ENCODE measurements around the gene LIF. TPM values are rescaled to one million over a fixed set of nuclear protein-coding genes. Genes with fewer than 3 reads are reported as not detected.

Gene LIF
- total RNA-seq, 1 experiment from 2014 or later: not detected

DNA sequence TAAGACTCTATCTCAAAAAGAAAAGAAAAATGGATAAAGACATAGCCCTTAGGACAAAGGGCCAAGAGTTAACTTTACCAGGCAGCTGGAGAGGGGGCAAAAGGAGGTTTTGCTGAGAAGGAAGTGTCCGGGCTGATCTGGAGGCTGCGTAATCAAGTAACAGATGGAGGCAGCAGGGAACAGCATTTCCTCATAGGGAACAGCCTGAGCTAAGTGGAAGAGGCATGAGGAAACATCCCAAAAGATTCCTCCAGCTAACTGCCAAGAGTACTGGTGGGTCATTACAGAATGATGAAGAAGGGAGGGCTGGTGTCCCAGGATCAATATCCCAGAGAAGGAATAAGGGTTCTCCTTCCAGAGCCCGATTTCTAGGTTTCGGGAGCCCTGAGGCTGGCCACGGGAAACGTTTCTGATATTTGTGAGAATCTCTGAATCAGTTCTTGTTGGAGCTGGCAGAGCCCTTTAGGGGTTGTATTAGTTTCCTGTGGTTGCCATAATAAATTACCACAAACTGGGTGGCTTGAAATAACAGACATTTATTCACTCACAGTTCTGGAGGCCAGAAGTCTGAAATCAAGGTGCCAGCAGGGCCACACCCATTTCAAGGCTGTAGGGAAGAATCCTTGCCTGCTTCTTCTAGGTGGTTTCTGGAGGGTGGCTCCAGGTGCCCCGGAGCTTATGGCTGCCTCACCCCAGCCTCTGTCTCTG, 21.2 kb downstream of the LIF start:
- Histone ChIP-seq H3K9ac (ENCODE audit: low read length) (no peak overlapping the region), H3K4me1 (ENCODE audit: low read length) (no peaks in the 10 kb centered on the region)
- DNase-seq: no peak

DNA sequence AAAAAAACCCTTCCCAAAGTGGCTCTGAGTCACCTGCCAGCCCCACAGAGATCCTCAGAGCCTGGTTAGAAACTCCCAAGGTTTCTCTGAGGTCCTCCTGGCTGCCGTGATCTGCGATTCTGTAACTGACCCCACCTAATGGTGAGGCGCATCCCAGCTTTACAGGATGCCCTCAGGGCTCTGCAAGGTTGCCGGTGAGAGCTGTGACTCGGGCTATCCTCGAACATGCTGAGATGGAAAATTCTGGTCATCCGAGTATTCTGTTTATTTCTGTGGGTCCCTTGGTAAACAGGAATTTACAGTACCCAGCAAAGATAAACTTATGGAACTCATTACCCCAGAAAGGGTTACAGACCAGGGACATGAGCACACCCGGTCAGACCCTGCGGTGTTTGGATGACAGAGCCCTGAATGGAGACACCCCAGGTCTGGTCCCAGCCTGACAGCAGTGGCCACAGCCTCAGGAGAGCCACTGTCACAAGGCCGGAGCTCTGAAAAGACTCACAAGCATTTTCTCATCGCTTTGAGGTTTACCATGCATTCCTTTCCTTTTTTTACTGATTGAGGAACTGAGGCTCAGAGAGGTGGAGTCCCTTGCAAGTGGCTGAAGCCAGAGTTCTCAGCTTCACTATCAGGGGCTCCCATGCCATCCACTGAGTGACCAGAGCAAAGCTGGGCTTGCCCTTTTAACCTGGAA, 22.2 kb downstream of the LIF start:
- Histone ChIP-seq H3K79me2 (ENCODE audit: low read length) (no peaks in the 10 kb centered on the region), H3K4me1 (ENCODE audit: low read length) (no peaks in the 10 kb centered on the region), H4K20me1 (ENCODE audit: insufficient read depth, low read depth, low read length) (no peaks in the 10 kb centered on the region), H3K27me3 (ENCODE audit: low read length) (no peaks in the 10 kb centered on the region), H3K9me2 (replicated peaks; ENCODE audit: insufficient read depth, low read length) (no peaks in the 10 kb centered on the region), H3K36me3 (ENCODE audit: insufficient read depth, low read length) (no peaks in the 10 kb centered on the region), H3K9ac (ENCODE audit: low read length) (no peak overlapping the region), H3K4me2 (ENCODE audit: low read depth, low read length, poor library complexity, severe bottlenecking) (no peak overlapping the region), H3K9me3 (ENCODE audit: low read length) (no peaks in the 10 kb centered on the region), H3K27ac (ENCODE audit: low read length) (no peak overlapping the region), H3K4me3 (ENCODE audit: low read length) (no peak overlapping the region), H2AFZ (ENCODE audit: low read length) (no peak overlapping the region)
- no peak for DNase-seq

More for the DNA sequence above, 21.2 kb downstream of the LIF start:
- H3K4me3 ChIP-seq (ENCODE audit: low read length): no peak overlapping the region
- no peak overlapping the region for H2AFZ ChIP-seq (ENCODE audit: low read length)
- no peaks in the 10 kb centered on the region for H3K9me3 ChIP-seq (ENCODE audit: low read length)
- H3K27me3 ChIP-seq (ENCODE audit: low read length): no peaks in the 10 kb centered on the region
- H3K27ac ChIP-seq (ENCODE audit: low read length): no peak overlapping the region
- H3K36me3 ChIP-seq (ENCODE audit: insufficient read depth, low read length): no peaks in the 10 kb centered on the region
- no peak overlapping the region for H3K4me2 ChIP-seq (ENCODE audit: low read depth, low read length, poor library complexity, severe bottlenecking)
- H4K20me1 ChIP-seq (ENCODE audit: insufficient read depth, low read depth, low read length): no peaks in the 10 kb centered on the region
- no peaks in the 10 kb centered on the region for H3K9me2 ChIP-seq (replicated peaks; ENCODE audit: insufficient read depth, low read length)
- H3K79me2 ChIP-seq (ENCODE audit: low read length): no peaks in the 10 kb centered on the region

DNA sequence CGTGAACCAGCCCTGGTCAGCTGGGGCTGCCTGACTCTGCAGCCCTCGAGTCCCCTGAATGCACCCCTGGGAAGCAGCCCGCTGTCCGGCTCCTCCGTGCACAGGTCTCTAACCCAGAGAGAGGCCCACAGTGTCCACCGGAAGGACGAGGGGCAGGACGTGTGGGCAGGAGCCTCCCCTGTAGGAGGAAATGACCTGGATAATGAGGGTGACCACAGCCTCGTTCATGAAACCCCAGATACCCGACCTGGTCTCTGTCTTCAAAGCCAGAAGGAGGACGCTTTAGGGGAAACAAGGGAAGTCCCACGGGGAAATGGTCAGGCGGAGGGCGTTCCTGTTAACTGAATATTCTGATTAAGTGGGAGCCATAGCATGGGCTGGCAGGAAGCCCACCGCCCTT, 23.3 kb downstream of the LIF start:
- H2AFZ ChIP-seq (ENCODE audit: low read length): no peak overlapping the region
- H3K9me3 ChIP-seq (ENCODE audit: low read length): no peaks in the 10 kb centered on the region
- no peak for DNase-seq
- no peak overlapping the region for H3K4me2 ChIP-seq (ENCODE audit: low read depth, low read length, poor library complexity, severe bottlenecking)
- no peak overlapping the region for H3K4me3 ChIP-seq (ENCODE audit: low read length)
- H3K27me3 ChIP-seq (ENCODE audit: low read length): no peaks in the 10 kb centered on the region
- no peaks in the 10 kb centered on the region for H3K79me2 ChIP-seq (ENCODE audit: low read length)
- H3K27ac ChIP-seq (ENCODE audit: low read length): no peak overlapping the region
- no peaks in the 10 kb centered on the region for H3K9me2 ChIP-seq (replicated peaks; ENCODE audit: insufficient read depth, low read length)
- no peaks in the 10 kb centered on the region for H3K4me1 ChIP-seq (ENCODE audit: low read length)
- no peaks in the 10 kb centered on the region for H4K20me1 ChIP-seq (ENCODE audit: insufficient read depth, low read depth, low read length)
- H3K36me3 ChIP-seq (ENCODE audit: insufficient read depth, low read length): no peaks in the 10 kb centered on the region
- no peak overlapping the region for H3K9ac ChIP-seq (ENCODE audit: low read length)

DNA sequence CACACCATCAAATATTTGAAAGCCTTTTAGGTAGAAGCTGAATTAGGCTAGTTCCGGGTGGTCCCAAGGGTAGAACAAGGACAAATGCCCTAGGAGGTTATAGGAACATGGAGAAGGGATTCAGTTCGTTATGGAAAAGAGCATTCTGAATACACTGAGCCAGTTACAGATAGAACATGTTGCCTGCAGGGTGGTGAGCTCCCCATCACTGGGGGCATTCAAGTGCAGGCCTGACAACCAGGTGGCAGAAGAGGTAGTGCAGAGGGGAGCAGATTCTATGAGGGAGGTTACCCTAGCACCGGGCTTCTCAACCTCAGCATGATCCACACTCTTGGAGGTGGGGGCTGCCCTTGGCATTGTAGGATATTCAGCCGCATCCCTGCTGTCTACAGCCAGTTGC, 24.2 kb downstream of the LIF start:
- Histone ChIP-seq H3K9me3 (ENCODE audit: low read length) (no peaks in the 10 kb centered on the region), H3K27ac (ENCODE audit: low read length) (no peak overlapping the region), H4K20me1 (ENCODE audit: insufficient read depth, low read depth, low read length) (no peaks in the 10 kb centered on the region), H3K4me2 (ENCODE audit: low read depth, low read length, poor library complexity, severe bottlenecking) (no peak overlapping the region), H3K4me3 (ENCODE audit: low read length) (no peak overlapping the region), H3K79me2 (ENCODE audit: low read length) (no peaks in the 10 kb centered on the region), H3K9me2 (replicated peaks; ENCODE audit: insufficient read depth, low read length) (no peaks in the 10 kb centered on the region), H3K36me3 (ENCODE audit: insufficient read depth, low read length) (no peaks in the 10 kb centered on the region), H2AFZ (ENCODE audit: low read length) (no peak overlapping the region), H3K9ac (ENCODE audit: low read length) (no peak overlapping the region), H3K27me3 (ENCODE audit: low read length) (no peaks in the 10 kb centered on the region), H3K4me1 (ENCODE audit: low read length) (no peaks in the 10 kb centered on the region)
- no peak for DNase-seq

DNA sequence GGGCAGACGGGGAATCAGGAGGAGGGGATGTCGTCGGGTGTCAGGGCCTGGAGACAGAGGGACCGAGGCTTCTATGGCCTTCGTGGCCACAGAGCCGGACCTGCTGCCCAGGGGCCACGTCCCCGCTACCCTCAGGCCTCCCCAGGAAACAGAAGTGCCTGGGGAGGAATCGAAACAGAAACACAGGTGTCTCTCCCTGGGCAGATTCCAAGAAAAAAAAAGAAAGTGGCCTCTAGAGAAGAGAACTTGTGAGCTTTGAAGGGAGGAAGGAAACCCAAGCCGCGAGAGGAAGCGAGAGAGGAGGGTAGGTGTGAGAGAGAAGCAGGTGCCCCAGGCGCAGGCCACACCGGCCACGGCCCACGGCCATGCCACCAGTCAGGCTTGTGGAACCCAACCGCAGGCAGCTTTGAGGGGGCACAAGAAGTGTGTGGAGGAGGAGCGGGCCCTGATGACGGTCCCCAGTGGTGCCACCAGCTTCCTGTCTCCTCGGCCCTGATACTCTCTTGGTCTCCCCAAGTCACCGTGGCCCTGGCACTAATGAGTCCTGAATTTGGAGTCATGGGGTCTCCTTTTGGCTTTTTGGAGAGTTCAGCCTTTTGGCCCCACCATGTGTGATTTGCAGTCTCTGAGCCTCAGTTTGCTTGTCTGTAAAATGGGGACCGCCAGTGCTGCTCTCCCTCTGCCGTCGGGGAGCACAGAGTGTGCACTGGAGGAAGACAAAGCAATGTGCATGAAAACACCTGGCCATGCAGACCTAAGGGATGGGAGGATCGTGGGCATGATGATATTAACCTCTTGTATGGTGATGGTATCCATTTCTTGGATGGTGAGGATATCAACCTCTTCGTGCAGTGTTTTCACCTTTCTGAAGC, 25.2 kb downstream of the LIF start:
- Histone ChIP-seq H3K4me1 (ENCODE audit: low read length) (no peaks in the 10 kb centered on the region), H3K4me2 (ENCODE audit: low read depth, low read length, poor library complexity, severe bottlenecking) (no peak overlapping the region), H3K27ac (ENCODE audit: low read length) (no peak overlapping the region), H3K4me3 (ENCODE audit: low read length) (no peak overlapping the region), H3K9me2 (replicated peaks; ENCODE audit: insufficient read depth, low read length) (no peaks in the 10 kb centered on the region), H2AFZ (ENCODE audit: low read length) (no peak overlapping the region), H3K36me3 (ENCODE audit: insufficient read depth, low read length) (no peaks in the 10 kb centered on the region), H3K79me2 (ENCODE audit: low read length) (no peaks in the 10 kb centered on the region), H3K9me3 (ENCODE audit: low read length) (no peaks in the 10 kb centered on the region), H3K27me3 (ENCODE audit: low read length) (no peaks in the 10 kb centered on the region), H4K20me1 (ENCODE audit: insufficient read depth, low read depth, low read length) (no peaks in the 10 kb centered on the region), H3K9ac (ENCODE audit: low read length) (no peak overlapping the region)
- no peak for DNase-seq

DNA sequence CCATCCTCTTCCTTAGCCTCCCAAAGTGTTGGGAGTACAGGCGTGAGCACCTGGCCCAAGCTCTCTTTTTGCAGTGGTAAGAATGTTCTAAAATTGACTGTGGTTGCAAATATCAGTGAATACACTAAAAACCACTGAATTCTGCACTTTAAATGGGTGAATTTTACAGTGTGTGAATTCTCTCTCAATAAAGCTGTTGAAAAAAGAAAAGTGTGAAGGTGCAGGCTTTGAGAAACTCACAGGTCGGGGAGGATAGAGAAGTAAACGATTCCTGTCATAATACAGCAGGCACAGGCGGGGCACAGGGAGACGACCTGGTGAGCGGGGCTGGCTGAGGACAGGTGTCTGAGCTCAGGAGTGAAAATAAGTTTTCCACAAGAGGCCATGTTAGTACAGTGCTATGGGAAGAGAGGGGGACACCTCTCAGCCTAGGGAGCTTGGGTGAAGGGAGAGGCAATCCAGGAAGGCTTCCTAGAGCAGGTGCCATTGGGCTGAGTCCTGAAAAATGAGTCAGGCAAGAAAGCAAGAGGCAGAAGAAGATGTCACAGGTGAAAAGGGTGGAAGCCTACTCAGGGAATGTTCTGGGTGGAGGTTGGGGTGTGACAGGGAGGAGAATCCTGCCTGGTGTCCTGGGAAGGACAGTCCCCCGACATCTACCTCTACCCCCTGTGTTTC, 26.1 kb downstream of the LIF start:
- no peak for DNase-seq
- no peak overlapping the region for H3K4me2 ChIP-seq (ENCODE audit: low read depth, low read length, poor library complexity, severe bottlenecking)
- H3K9me3 ChIP-seq (ENCODE audit: low read length): no peaks in the 10 kb centered on the region
- H3K4me3 ChIP-seq (ENCODE audit: low read length): no peak overlapping the region
- no peaks in the 10 kb centered on the region for H3K4me1 ChIP-seq (ENCODE audit: low read length)
- no peaks in the 10 kb centered on the region for H3K36me3 ChIP-seq (ENCODE audit: insufficient read depth, low read length)
- no peaks in the 10 kb centered on the region for H3K27me3 ChIP-seq (ENCODE audit: low read length)
- no peaks in the 10 kb centered on the region for H4K20me1 ChIP-seq (ENCODE audit: insufficient read depth, low read depth, low read length)
- no peaks in the 10 kb centered on the region for H3K9me2 ChIP-seq (replicated peaks; ENCODE audit: insufficient read depth, low read length)
- H3K27ac ChIP-seq (ENCODE audit: low read length): no peak overlapping the region
- H3K9ac ChIP-seq (ENCODE audit: low read length): no peak overlapping the region
- H3K79me2 ChIP-seq (ENCODE audit: low read length): no peaks in the 10 kb centered on the region
- no peak overlapping the region for H2AFZ ChIP-seq (ENCODE audit: low read length)

DNA sequence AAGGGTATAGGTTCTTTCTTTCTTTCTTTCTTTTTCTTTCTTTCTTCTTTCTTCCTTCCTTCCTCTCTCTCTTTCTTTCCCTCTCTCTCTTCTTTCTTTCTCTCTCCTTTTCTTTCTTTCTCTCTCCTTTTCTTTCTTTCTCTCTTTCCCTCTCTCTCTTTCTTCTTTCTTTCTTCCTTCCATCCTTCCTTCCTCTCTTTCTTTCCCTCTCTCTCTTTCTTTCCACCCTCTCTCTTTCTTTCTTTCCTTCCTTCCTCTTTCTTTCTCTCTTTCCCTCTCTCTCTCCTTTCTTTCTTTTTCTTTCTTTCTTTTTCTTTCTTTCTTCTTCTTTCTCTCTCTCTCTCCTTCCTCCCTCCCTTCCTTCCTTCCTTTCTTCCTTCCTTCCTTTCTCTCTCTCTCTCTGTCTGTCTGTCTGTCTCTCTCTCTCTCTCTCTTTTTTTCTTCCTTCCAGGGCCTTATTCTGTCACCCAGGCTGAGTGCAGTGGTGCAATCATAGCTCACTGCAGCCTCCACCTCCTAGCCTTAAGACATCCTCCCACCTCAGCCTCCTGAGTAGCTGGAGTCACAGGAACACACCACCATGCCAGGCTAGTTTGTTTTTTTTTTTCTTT, 26.8 kb downstream of the LIF start:
- H3K27me3 ChIP-seq (ENCODE audit: low read length): no peaks in the 10 kb centered on the region
- no peaks in the 10 kb centered on the region for H3K79me2 ChIP-seq (ENCODE audit: low read length)
- no peak overlapping the region for H2AFZ ChIP-seq (ENCODE audit: low read length)
- no peak overlapping the region for H3K4me2 ChIP-seq (ENCODE audit: low read depth, low read length, poor library complexity, severe bottlenecking)
- no peak overlapping the region for H3K27ac ChIP-seq (ENCODE audit: low read length)
- H3K4me3 ChIP-seq (ENCODE audit: low read length): no peak overlapping the region
- no peaks in the 10 kb centered on the region for H3K4me1 ChIP-seq (ENCODE audit: low read length)
- no peaks in the 10 kb centered on the region for H3K9me3 ChIP-seq (ENCODE audit: low read length)
- no peaks in the 10 kb centered on the region for H3K36me3 ChIP-seq (ENCODE audit: insufficient read depth, low read length)
- no peaks in the 10 kb centered on the region for H3K9me2 ChIP-seq (replicated peaks; ENCODE audit: insufficient read depth, low read length)
- DNase-seq: no peak
- no peak overlapping the region for H3K9ac ChIP-seq (ENCODE audit: low read length)
- H4K20me1 ChIP-seq (ENCODE audit: insufficient read depth, low read depth, low read length): no peaks in the 10 kb centered on the region

Measured in Karpas-422 (cell line).